Measurements from ENCODE around the gene SMC3. TPM values are rescaled to one million over a fixed set of nuclear protein-coding genes. Genes with fewer than 3 reads are reported as not detected.

The SMC3 gene
- total and polyA plus RNA-seq, 2 of the 13 experiments (the other 11 are each of a cell fraction or from before 2014, with no cell fraction given) = 11.7 to 48.0 TPM

DNA sequence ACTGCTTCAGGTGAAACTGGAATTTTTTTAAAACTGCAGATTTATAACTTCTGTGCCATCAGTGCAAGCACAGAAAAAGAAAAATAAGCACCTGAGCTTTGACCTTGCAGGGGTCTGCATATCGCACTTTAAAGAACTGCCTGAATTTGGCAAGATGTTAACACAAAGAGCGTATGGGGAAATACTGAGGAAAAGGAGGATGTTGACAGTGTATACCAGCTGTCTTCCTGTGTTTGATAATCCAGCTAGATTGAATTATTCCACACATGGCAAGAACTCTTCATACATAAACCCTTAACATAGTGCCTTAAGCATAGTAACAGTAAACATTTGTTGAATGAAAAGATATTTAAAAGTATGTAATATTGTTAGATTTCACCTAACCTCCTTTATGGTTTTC lies 30.0 kb downstream of the SMC3 start:
- intact Hi-C loops (cut with micrococcal nuclease; ENCODE audit: unreplicated experiment) (loop anchor here (10.0 kb wide), 1 partner anchor 463 kb away; no protein-coding TSS in a partner anchor), in situ Hi-C loops (cut with HindIII; ENCODE audit: extremely low pct_ligation_motif_present, low pct_unique_long_range_greater_than_20kb) (no loop called here)
- Histone ChIP-seq H3K9ac (ENCODE audit: insufficient read depth, low read depth, low read length) (no peak overlapping the region), H3K36me3 (replicated peaks in 1 of 2; ENCODE audit: control insufficient read depth in 1 of 2, insufficient read depth in 2 of 2, low read length in 2 of 2) (peaks cover 1 to 41% of the 10 kb centered on the region in 2 experiments), H3K27ac (ENCODE audit: extremely low read length, insufficient read depth, low read length) (no peak overlapping the region), H2AFZ (ENCODE audit: low read length) (no peak overlapping the region), H4K20me1 (ENCODE audit: insufficient read depth, low read length) (no peaks in the 10 kb centered on the region), H3K4me2 (ENCODE audit: low read depth, low read length) (no peak overlapping the region), H3K27me3 (ENCODE audit: control insufficient read depth in 1 of 2, insufficient read depth in 2 of 2, low read length in 2 of 2) (no peaks in the 10 kb centered on the region; a peak in 1 of 5 replicates), H3K4me3 (replicated peaks in 1 of 3; ENCODE audit: insufficient read depth in 1 of 3, low read depth in 2 of 3, low read length in 3 of 3) (no peak overlapping the region), H3K9me3 (ENCODE audit: low read length) (no peaks in the 10 kb centered on the region), H3K4me1 (ENCODE audit: insufficient read depth, low read length) (no peaks in the 10 kb centered on the region), H3K79me2 (ENCODE audit: insufficient read depth, low read length) (no peaks in the 10 kb centered on the region)
- ATAC-seq = no peak
- no peak for DNase-seq (ENCODE audit: low spot score)
- ChIA-PET POLR2A (no interaction called here), CTCF (ENCODE audit: low intra/inter-chr PET ratio, low total read pairs) (no interaction called here)
- no peak for FAIRE-seq
- no TSS peak for BruUV-seq (replicated peaks)
- TF ChIP-seq NFIB (CRISPR knock-in tag; IDR thresholded peaks at IDR 0.05; ENCODE audit: borderline replicate concordance) (no peak), FIP1L1 (IDR thresholded peaks at IDR 0.05; ENCODE audit: borderline replicate concordance, insufficient read depth, low read depth, low read length) (no peak), ZNF501 (CRISPR knock-in tag; IDR thresholded peaks at IDR 0.05) (no peak), EHMT2 (IDR thresholded peaks at IDR 0.05; ENCODE audit: borderline replicate concordance, low read depth, low read length) (no peak), ZNF788 (CRISPR knock-in tag; IDR thresholded peaks at IDR 0.05; ENCODE audit: borderline replicate concordance) (no peak), SKI (IDR thresholded peaks at IDR 0.05; ENCODE audit: partially characterized antibody) (no peak), MXI1 (IDR thresholded peaks at IDR 0.05; ENCODE audit: borderline replicate concordance, low read depth, low read length) (no peak), HNRNPL (IDR thresholded peaks at IDR 0.05; ENCODE audit: low read depth, low read length) (no peak), ZBTB49 (CRISPR knock-in tag; IDR thresholded peaks at IDR 0.05; ENCODE audit: borderline replicate concordance) (no peak), DRAP1 (CRISPR knock-in tag; IDR thresholded peaks at IDR 0.05) (no peak), ZNF12 (CRISPR knock-in tag; IDR thresholded peaks at IDR 0.05) (no peak)
- 100% methylated on average over 2 of the region's 2 CpGs for WGBS (ENCODE audit: low lambda C conversion rate)
